CD8-positive, alpha-beta memory T cell (primary cell): ENCODE data around the gene CFAP119. TPM values are rescaled to one million over a fixed set of nuclear protein-coding genes. Genes with fewer than 3 reads are reported as not detected.

ENCODE experiments used
- CTCF ChIA-PET: fragments of 350-600 bp; sonication (Branson Sonifier 250); formaldehyde crosslinking; loops from one replicate; lab custom pipeline; 2021; ENCODE audit warnings: antibody characterized with exemption; lab: Charles Lee
- POLR2A ChIA-PET: fragments of 350-600 bp; sonication (Branson Sonifier 250); formaldehyde crosslinking; loops from one replicate; lab custom pipeline; 2021; ENCODE audit warnings: antibody characterized with exemption; lab: Charles Lee
- DNase-seq, 5 donors: peaks; one replicate each; pipeline versions ENCODE4 v3.0.0 to v3.0.0-alpha.2; 2020 to 2022; ENCODE audit warnings: mixed read lengths in 1 of 5
- H3K27ac ChIP-seq: one replicate; pipeline ENCODE4 v1.7.0; 2013; ENCODE audit warnings: low read depth, mild to moderate bottlenecking, low read length, moderate library complexity
- H3K27me3 ChIP-seq: 2 replicates; pipeline ENCODE4 v1.7.0; 2013; ENCODE audit warnings: low read length, mild to moderate bottlenecking; ENCODE audit not compliant: insufficient read depth, poor library complexity, severe bottlenecking
- H3K36me3 ChIP-seq: 2 replicates; pipeline ENCODE4 v1.7.0; 2013; ENCODE audit warnings: mild to moderate bottlenecking, low read length, moderate library complexity; ENCODE audit not compliant: insufficient read depth
- H3K4me1 ChIP-seq: 2 replicates; pipeline ENCODE4 v1.7.0; 2013; ENCODE audit warnings: mild to moderate bottlenecking, low read length, moderate library complexity; ENCODE audit not compliant: insufficient read depth
- H3K4me3 ChIP-seq: 2 replicates; pipeline ENCODE4 v1.7.0; 2013; ENCODE audit warnings: mild to moderate bottlenecking, low read length
- H3K9me3 ChIP-seq: 2 replicates; pipeline ENCODE4 v1.7.0; 2013; ENCODE audit warnings: mild to moderate bottlenecking, low read length
- H3K27ac Mint-ChIP-seq, 8 donors: one replicate each; pipeline ENCODE4 v1.8.0; 2020 to 2021; ENCODE audit warnings: mixed read lengths in 8 of 8, mild to moderate bottlenecking in 6 of 8, inconsistent platforms in 3 of 8, moderate library complexity in 3 of 8
- H3K27me3 Mint-ChIP-seq, 2 donors: one replicate each; pipeline ENCODE4 v1.8.0; 2020 to 2021; ENCODE audit warnings: mixed read lengths in 2 of 2, mild to moderate bottlenecking in 1 of 2, moderate library complexity in 1 of 2
- H3K36me3 Mint-ChIP-seq, 3 donors: one replicate each; pipeline ENCODE4 v1.8.0; 2020 to 2021; ENCODE audit warnings: mixed read lengths in 3 of 3, inconsistent platforms in 1 of 3, mild to moderate bottlenecking in 1 of 3
- H3K4me1 Mint-ChIP-seq, 3 donors: one replicate each; pipeline ENCODE4 v1.8.0; 2020 to 2021; ENCODE audit warnings: mixed read lengths in 3 of 3, inconsistent platforms in 1 of 3, mild to moderate bottlenecking in 1 of 3
- H3K4me3 Mint-ChIP-seq, 7 donors: one replicate each; pipeline ENCODE4 v1.8.0; 2020 to 2021; ENCODE audit warnings: mixed read lengths in 7 of 7, mild to moderate bottlenecking in 6 of 7, moderate library complexity in 4 of 7, inconsistent platforms in 2 of 7
- H3K9me3 Mint-ChIP-seq, 5 donors: one replicate each; pipeline ENCODE4 v1.8.0; 2020 to 2022; ENCODE audit warnings: mixed read lengths in 5 of 5, mild to moderate bottlenecking in 3 of 5, moderate library complexity in 2 of 5, inconsistent platforms in 1 of 5
- polyA plus RNA-seq: library from polyadenylated mRNA; unstranded; fragments of 300-500 nt; fragmentation: Illumina TruSeq; gene quantifications from one replicate; pipeline ENCODE4 v1.2.3, GENCODE V29; 2021
- total RNA-seq, 2 experiments: library from RNA; stranded (reverse); gene quantifications; one replicate each; pipeline ENCODE4 v1.2.3, GENCODE V29; 2021

Gene CFAP119
- total and polyA plus RNA-seq, 3 experiments from 2014 or later = 0.25 to 6.9 (median 6.5) TPM

GRCh38 chr16:30778549-30779244, 16.8 kb upstream of the CFAP119 start:
- peaks cover 0 to 6% of the 10 kb centered on the region in 2 donors for H3K27me3 Mint-ChIP-seq
- H3K4me1 Mint-ChIP-seq = peaks cover 8 to 27% (median 8%) of the 10 kb centered on the region in 3 donors
- H3K36me3 Mint-ChIP-seq = peaks cover 0 to 22% (median 2%) of the 10 kb centered on the region in 3 donors
- Histone ChIP-seq H3K4me3 (no peak overlapping the region), H3K9me3 (no peaks in the 10 kb centered on the region), H3K4me1 (peaks cover 4% of the 10 kb centered on the region), H3K27me3 (no peaks in the 10 kb centered on the region), H3K27ac (peak overlapping the region; percentile 38), H3K36me3 (no peaks in the 10 kb centered on the region)
- H3K9me3 Mint-ChIP-seq = no peaks in the 10 kb centered on the region
- POLR2A ChIA-PET = no interaction called here
- H3K4me3 Mint-ChIP-seq = peak overlapping the region in 2 of 7 donors; percentile 32 to 44
- CTCF ChIA-PET = no interaction called here
- H3K27ac Mint-ChIP-seq = no peak overlapping the region
- no peak for DNase-seq

GRCh38 chr16:30777591-30778297, 15.9 kb upstream of the CFAP119 start:
- peaks cover 4% of the 10 kb centered on the region for H3K4me1 ChIP-seq
- H3K9me3 ChIP-seq = no peaks in the 10 kb centered on the region
- H3K27ac Mint-ChIP-seq = no peak overlapping the region
- DNase-seq = no peak
- peak overlapping the region; percentile 38 for H3K27ac ChIP-seq
- peaks cover 13 to 31% (median 15%) of the 10 kb centered on the region in 3 donors for H3K4me1 Mint-ChIP-seq
- H3K4me3 ChIP-seq = no peak overlapping the region
- peak overlapping the region in 4 of 7 donors; percentile 19 to 88 (median 48) for H3K4me3 Mint-ChIP-seq
- POLR2A ChIA-PET = no interaction called here
- H3K27me3 Mint-ChIP-seq = peaks cover 0 to 6% of the 10 kb centered on the region in 2 donors
- no peaks in the 10 kb centered on the region for H3K27me3 ChIP-seq
- H3K9me3 Mint-ChIP-seq = no peaks in the 10 kb centered on the region
- CTCF ChIA-PET = no interaction called here
- H3K36me3 ChIP-seq = peaks cover 2% of the 10 kb centered on the region
- H3K36me3 Mint-ChIP-seq = peaks cover 0 to 23% (median 5%) of the 10 kb centered on the region in 3 donors

GRCh38 chr16:30775392-30776188, 13.7 kb upstream of the CFAP119 start:
- CTCF ChIA-PET = interaction anchor here (0.6 kb wide), 1 partner anchor 39 kb away, joined by 3 read pairs; no protein-coding TSS in a partner anchor

GRCh38 chr16:30775131-30775391, 13.2 kb upstream of the CFAP119 start:
- H3K36me3 ChIP-seq = peaks cover 22% of the 10 kb centered on the region
- Mint-ChIP-seq H3K4me3 (peak overlapping the region; percentile 86 to 94 (median 92)), H3K36me3 (peaks cover 0 to 49% (median 11%) of the 10 kb centered on the region in 3 donors), H3K9me3 (no peaks in the 10 kb centered on the region), H3K27ac (peak overlapping the region in 3 of 8 donors; percentile 75 to 96 (median 76)), H3K4me1 (peaks cover 19 to 39% (median 20%) of the 10 kb centered on the region in 3 donors), H3K27me3 (peaks cover 0 to 6% of the 10 kb centered on the region in 2 donors)
- ChIA-PET CTCF (interaction anchor here (0.6 kb wide), 1 partner anchor 39 kb away, joined by 3 read pairs; no protein-coding TSS in a partner anchor), POLR2A (interaction anchor here (1.1 to 1.4 kb wide), 2 partner anchors 27 to 116 kb away, joined by 5 read pairs; partner anchors contain the start of gene PHKG2)
- H3K27ac ChIP-seq = peak overlapping the region; percentile 67
- DNase-seq = no peak
- H3K4me3 ChIP-seq = peak overlapping the region; percentile 77
- H3K9me3 ChIP-seq = no peaks in the 10 kb centered on the region
- peaks cover 4% of the 10 kb centered on the region for H3K4me1 ChIP-seq
- H3K27me3 ChIP-seq = no peaks in the 10 kb centered on the region

More at GRCh38 chr16:30775392-30776188, 13.7 kb upstream of the CFAP119 start:
- Mint-ChIP-seq H3K27me3 (peaks cover 0 to 6% of the 10 kb centered on the region in 2 donors), H3K9me3 (no peaks in the 10 kb centered on the region), H3K4me1 (peaks cover 19 to 39% (median 20%) of the 10 kb centered on the region in 3 donors), H3K36me3 (peaks cover 0 to 44% (median 11%) of the 10 kb centered on the region in 3 donors), H3K27ac (peak overlapping the region in 6 of 8 donors; percentile 50 to 96 (median 80)), H3K4me3 (peak overlapping the region; percentile 86 to 94 (median 92))
- Histone ChIP-seq H3K27me3 (no peaks in the 10 kb centered on the region), H3K9me3 (no peaks in the 10 kb centered on the region), H3K36me3 (peaks cover 18% of the 10 kb centered on the region), H3K4me3 (peak overlapping the region; percentile 77), H3K27ac (peak overlapping the region; percentile 67), H3K4me1 (peaks cover 4% of the 10 kb centered on the region)
- POLR2A ChIA-PET = interaction anchor here (0.6 to 1.4 kb wide), 4 partner anchors 13 to 277 kb away, joined by 3 to 5 read pairs (median 5); partner anchors contain the start of gene PHKG2
- DNase-seq = peak; percentile 14 to 60 (median 34)

- no peak for DNase-seq
- H3K36me3 ChIP-seq = peaks cover 25% of the 10 kb centered on the region
- H3K4me1 Mint-ChIP-seq = peaks cover 19 to 39% (median 20%) of the 10 kb centered on the region in 3 donors
- H3K27me3 Mint-ChIP-seq = peaks cover 0 to 6% of the 10 kb centered on the region in 2 donors
- H3K36me3 Mint-ChIP-seq = peaks cover 0 to 52% (median 13%) of the 10 kb centered on the region in 3 donors
- H3K9me3 ChIP-seq = no peaks in the 10 kb centered on the region
- H3K9me3 Mint-ChIP-seq = no peaks in the 10 kb centered on the region
- H3K27me3 ChIP-seq = no peaks in the 10 kb centered on the region
- no peak overlapping the region for H3K27ac ChIP-seq
- peak overlapping the region in 4 of 8 donors; percentile 56 to 96 (median 73) for H3K27ac Mint-ChIP-seq
- H3K4me1 ChIP-seq = peaks cover 4% of the 10 kb centered on the region
- peak overlapping the region; percentile 48 to 94 (median 92) for H3K4me3 Mint-ChIP-seq
- POLR2A ChIA-PET = interaction anchor here (0.5 to 1.4 kb wide), 3 partner anchors 27 to 357 kb away, joined by 4 to 5 read pairs (median 5); partner anchors contain the start of gene PHKG2
- H3K4me3 ChIP-seq = peak overlapping the region; percentile 77
- CTCF ChIA-PET = interaction anchor here (0.6 kb wide), 1 partner anchor 40 kb away, joined by 3 read pairs; no protein-coding TSS in a partner anchor
These were observed 12.7 kb upstream of the CFAP119 start for GRCh38 chr16:30774367-30775130.

- Histone ChIP-seq H3K9me3 (no peaks in the 10 kb centered on the region), H3K4me3 (no peak overlapping the region), H3K27ac (no peak overlapping the region), H3K27me3 (no peaks in the 10 kb centered on the region), H3K36me3 (peaks cover 32% of the 10 kb centered on the region), H3K4me1 (peaks cover 4% of the 10 kb centered on the region)
- H3K27me3 Mint-ChIP-seq = peaks cover 0 to 6% of the 10 kb centered on the region in 2 donors
- H3K9me3 Mint-ChIP-seq = no peaks in the 10 kb centered on the region
- ChIA-PET POLR2A (no interaction called here), CTCF (no interaction called here)
- H3K4me1 Mint-ChIP-seq = peaks cover 19 to 39% (median 24%) of the 10 kb centered on the region in 3 donors
- DNase-seq = no peak
- no peak overlapping the region for H3K4me3 Mint-ChIP-seq
- H3K36me3 Mint-ChIP-seq = peaks cover 0 to 59% (median 14%) of the 10 kb centered on the region in 3 donors
- peak overlapping the region in 3 of 8 donors; percentile 12 to 58 (median 56) for H3K27ac Mint-ChIP-seq
These were observed 12.0 kb upstream of the CFAP119 start for GRCh38 chr16:30773826-30774225.

- no peak overlapping the region for H3K4me3 ChIP-seq
- H3K36me3 ChIP-seq = peaks cover 52% of the 10 kb centered on the region
- Mint-ChIP-seq H3K4me3 (no peak overlapping the region), H3K9me3 (no peaks in the 10 kb centered on the region), H3K27me3 (no peaks in the 10 kb centered on the region), H3K4me1 (peaks cover 25 to 50% (median 33%) of the 10 kb centered on the region in 3 donors), H3K27ac (no peak overlapping the region), H3K36me3 (peaks cover 4 to 80% (median 26%) of the 10 kb centered on the region in 3 donors)
- ChIA-PET POLR2A (no interaction called here), CTCF (no interaction called here)
- peaks cover 14% of the 10 kb centered on the region for H3K4me1 ChIP-seq
- no peak for DNase-seq
- H3K27ac ChIP-seq = no peak overlapping the region
- no peaks in the 10 kb centered on the region for H3K9me3 ChIP-seq
- no peaks in the 10 kb centered on the region for H3K27me3 ChIP-seq
These were observed 9.9 kb upstream of the CFAP119 start for GRCh38 chr16:30771726-30772125.
